HUES64 (cell line): Measurements from ENCODE around the gene ATP8B2.
"Not testable (repeated sequence)": the region's sequence is repeated elsewhere in the genome, so short reads cannot be mapped to it uniquely, and the experiment has no call there.

Experiments
- H3K27ac ChIP-seq: 2 replicates; pipeline ENCODE4 v1.7.0; 2013; ENCODE audit warnings: low read depth, low read length, inconsistent platforms
- H3K27me3 ChIP-seq: 2 replicates; pipeline ENCODE4 v1.6.1; 2013; ENCODE audit warnings: mild to moderate bottlenecking, low read length; ENCODE audit not compliant: insufficient read depth
- H3K36me3 ChIP-seq: 2 replicates; pipeline ENCODE4 v1.6.1; 2013; ENCODE audit warnings: mild to moderate bottlenecking, low read length; ENCODE audit not compliant: insufficient read depth
- H3K4me1 ChIP-seq: 2 replicates; pipeline ENCODE4 v1.6.1; 2013; ENCODE audit warnings: mild to moderate bottlenecking, low read length, moderate library complexity; ENCODE audit not compliant: insufficient read depth
- H3K4me3 ChIP-seq: 2 replicates; pipeline ENCODE4 v1.5.1; 2013; ENCODE audit warnings: mild to moderate bottlenecking, low read length, moderate library complexity
- H3K9ac ChIP-seq: 2 replicates; pipeline ENCODE4 v1.6.1; 2013; ENCODE audit warnings: mild to moderate bottlenecking, low read depth, low read length
- H3K9me3 ChIP-seq: 2 replicates; pipeline ENCODE4 v1.6.1; 2013; ENCODE audit warnings: low read depth, low read length; ENCODE audit not compliant: insufficient read depth
- WGBS: fragments of 150-250, 120-280 bp; methylation state at CpG from one replicate; pipeline ENCODE4 v1.1.7; 2013; ENCODE audit warnings: missing lambda C conversion rate; 5-methylcytosine and 5-hydroxymethylcytosine counted together

ATP8B2 gene

GRCh38 chr1:154335025-154335714, 9.8 kb downstream of the ATP8B2 start:
- peaks cover 82% of the 10 kb centered on the region for H3K36me3 ChIP-seq
- no peaks in the 10 kb centered on the region for H3K4me1 ChIP-seq
- H3K9ac ChIP-seq = no peak overlapping the region
- H3K27me3 ChIP-seq = no peaks in the 10 kb centered on the region
- 59% methylated on average over 11 of the region's 11 CpGs for WGBS
- no peaks in the 10 kb centered on the region for H3K9me3 ChIP-seq
- no peak overlapping the region for H3K4me3 ChIP-seq
- H3K27ac ChIP-seq = no peak overlapping the region

GRCh38 chr1:154337253-154337894, 12.0 kb downstream of the ATP8B2 start:
- H3K27ac ChIP-seq = no peak overlapping the region
- H3K27me3 ChIP-seq = no peaks in the 10 kb centered on the region
- 94% methylated on average over 7 of the region's 8 CpGs for WGBS
- no peaks in the 10 kb centered on the region for H3K9me3 ChIP-seq
- peaks cover 82% of the 10 kb centered on the region for H3K36me3 ChIP-seq
- H3K9ac ChIP-seq = no peak overlapping the region
- no peaks in the 10 kb centered on the region for H3K4me1 ChIP-seq
- H3K4me3 ChIP-seq = no peak overlapping the region

- no peaks in the 10 kb centered on the region for H3K9me3 ChIP-seq
- H3K4me3 ChIP-seq = no peak overlapping the region
- WGBS = 95% methylated on average over 2 of the region's 2 CpGs
- H3K27ac ChIP-seq = no peak overlapping the region
- H3K36me3 ChIP-seq = peaks cover 86% of the 10 kb centered on the region
- no peaks in the 10 kb centered on the region for H3K27me3 ChIP-seq
- no peaks in the 10 kb centered on the region for H3K4me1 ChIP-seq
- no peak overlapping the region for H3K9ac ChIP-seq
Measured at GRCh38 chr1:154338875-154339274, 13.6 kb downstream of the ATP8B2 start.

- not testable (repeated sequence) for H3K4me3 ChIP-seq, H3K4me1 ChIP-seq, H3K9ac ChIP-seq, H3K27ac ChIP-seq, H3K27me3 ChIP-seq, H3K9me3 ChIP-seq
- WGBS = 94% methylated on average over 9 of the region's 9 CpGs
- peaks cover 91% of the 10 kb centered on the region for H3K36me3 ChIP-seq
Measured at GRCh38 chr1:154341366-154341765, 16.0 kb downstream of the ATP8B2 start.

- H3K4me1 ChIP-seq = no peaks in the 10 kb centered on the region
- H3K4me3 ChIP-seq = no peak overlapping the region
- no peaks in the 10 kb centered on the region for H3K27me3 ChIP-seq
- H3K9me3 ChIP-seq = no peaks in the 10 kb centered on the region
- no peak overlapping the region for H3K27ac ChIP-seq
- H3K36me3 ChIP-seq = peaks cover 96% of the 10 kb centered on the region
- WGBS = 91% methylated on average over 7 of the region's 7 CpGs
- no peak overlapping the region for H3K9ac ChIP-seq
Measured at GRCh38 chr1:154342132-154342531, 16.8 kb downstream of the ATP8B2 start.

- H3K9ac ChIP-seq = no peak overlapping the region
- H3K9me3 ChIP-seq = no peaks in the 10 kb centered on the region
- H3K4me3 ChIP-seq = no peak overlapping the region
- WGBS = 94% methylated on average over 21 of the region's 21 CpGs
- no peaks in the 10 kb centered on the region for H3K4me1 ChIP-seq
- peaks cover 92% of the 10 kb centered on the region for H3K36me3 ChIP-seq
- H3K27ac ChIP-seq = no peak overlapping the region
- H3K27me3 ChIP-seq = no peaks in the 10 kb centered on the region
Measured at GRCh38 chr1:154342836-154343472, 17.6 kb downstream of the ATP8B2 start.

GRCh38 chr1:154344977-154345837, 19.9 kb downstream of the ATP8B2 start:
- WGBS = 80% methylated on average over 12 of the region's 12 CpGs
- Histone ChIP-seq H3K4me1 (no peaks in the 10 kb centered on the region), H3K27ac (no peak overlapping the region), H3K9me3 (no peaks in the 10 kb centered on the region), H3K36me3 (peaks cover 92% of the 10 kb centered on the region), H3K4me3 (no peak overlapping the region), H3K9ac (no peak overlapping the region), H3K27me3 (no peaks in the 10 kb centered on the region)

GRCh38 chr1:154346276-154346917, 21.1 kb downstream of the ATP8B2 start:
- Histone ChIP-seq H3K27me3 (peaks cover 2% of the 10 kb centered on the region; the same call in 1 of the 2 replicates), H3K27ac (no peak overlapping the region)

GRCh38 chr1:154347961-154348360, 22.6 kb downstream of the ATP8B2 start:
- H3K4me3 ChIP-seq = no peak overlapping the region
- peaks cover 16% of the 10 kb centered on the region for H3K27me3 ChIP-seq
- no peaks in the 10 kb centered on the region for H3K9me3 ChIP-seq
- 0 out of 2 replicates have a peak, but pooled peaks cover 5% of the 10 kb centered on the region for H3K4me1 ChIP-seq
- 94% methylated on average over 3 of the region's 3 CpGs for WGBS
- H3K27ac ChIP-seq = no peak overlapping the region
- H3K36me3 ChIP-seq = peaks cover 65% of the 10 kb centered on the region
- no peak overlapping the region for H3K9ac ChIP-seq

More at GRCh38 chr1:154346276-154346917, 21.1 kb downstream of the ATP8B2 start:
- H3K4me3 ChIP-seq = no peak overlapping the region
- no peaks in the 10 kb centered on the region for H3K9me3 ChIP-seq
- peaks cover 80% of the 10 kb centered on the region for H3K36me3 ChIP-seq
- H3K9ac ChIP-seq = no peak overlapping the region
- no peaks in the 10 kb centered on the region for H3K4me1 ChIP-seq
- WGBS = 97% methylated on average over 15 of the region's 15 CpGs

- H3K36me3 ChIP-seq = peaks cover 59% of the 10 kb centered on the region
Measured at GRCh38 chr1:154348429-154349076, 23.2 kb downstream of the ATP8B2 start.

More at GRCh38 chr1:154348429-154349076, 23.2 kb downstream of the ATP8B2 start:
- Histone ChIP-seq H3K9me3 (no peaks in the 10 kb centered on the region), H3K4me3 (no peak overlapping the region), H3K9ac (no peak overlapping the region), H3K27ac (no peak overlapping the region; the same call in 1 of the 2 replicates), H3K27me3 (peaks cover 21% of the 10 kb centered on the region), H3K4me1 (peaks cover 7% of the 10 kb centered on the region; the same call in 1 of the 2 replicates)
- WGBS = 93% methylated on average over 27 of the region's 27 CpGs
